ENCODE results near the gene ROPN1L. TPM values are rescaled to one million over a fixed set of nuclear protein-coding genes. Genes with fewer than 3 reads are reported as not detected.
"Not testable (repeated sequence)": the region's sequence is repeated elsewhere in the genome, so short reads cannot be mapped to it uniquely, and the experiment has no call there.

The ROPN1L gene
- total RNA-seq, 2 experiments from 2014 or later, result not detected

DNA sequence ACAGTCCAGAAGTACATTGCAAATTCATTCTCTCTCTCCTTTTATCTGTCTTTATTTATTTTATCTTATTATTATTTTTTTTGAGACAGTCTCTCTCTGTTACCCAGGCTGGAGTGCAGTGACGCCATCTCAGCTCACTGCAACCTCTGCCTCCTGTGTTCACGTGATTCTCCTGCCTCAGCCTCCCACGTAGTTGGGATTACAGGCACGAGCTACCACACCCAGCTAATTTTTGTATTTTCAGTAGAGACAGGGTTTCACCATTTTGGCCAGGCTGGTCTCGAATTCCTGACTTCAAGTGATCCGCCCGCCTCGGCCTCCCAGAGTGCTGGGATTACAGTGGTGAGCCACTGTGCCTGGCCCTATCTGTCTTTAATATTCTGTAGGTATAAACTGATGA lies 72.9 kb downstream of the ROPN1L start:
- DNase-seq; CTCF ChIA-PET; H3K36me3 Mint-ChIP-seq; H3K27ac Mint-ChIP-seq; H3K4me1 Mint-ChIP-seq (ENCODE audit: low read depth); H3K9me3 Mint-ChIP-seq; H3K4me3 Mint-ChIP-seq; intact Hi-C loops (cut with micrococcal nuclease); POLR2A ChIA-PET; H3K27me3 Mint-ChIP-seq: not testable (repeated sequence)

Small RNA genes within 50 kb of the gene (microRNA-seq; reads per million reads assigned to microRNA genes)
- gene MIR6131 (ENCODE audit: borderline microRNAs expressed, borderline number of aligned reads, borderline replicate concordance), result not detected

Other genes starting within 250 kb of the ROPN1L start
- 10 to 100 TPM; 17.1 to 20.1 TPM for gene ATPSCKMT, start 192.0 kb upstream of the ROPN1L start, total RNA-seq
- gene CCT5, start 191.6 kb upstream of the ROPN1L start, total RNA-seq, result 100 to 1,000 TPM; 360 to 375 TPM
- gene CMBL, start 134.0 kb upstream of the ROPN1L start, total RNA-seq, result 1 to 10 TPM; 1.2 to 1.3 TPM
- 100 to 1,000 TPM; 103 to 108 TPM for gene MARCHF6, start 88.2 kb upstream of the ROPN1L start, total RNA-seq
- gene ANKRD33B, start 122.2 kb downstream of the ROPN1L start, total RNA-seq, result 1 to 10 TPM; 9.9 to 10.0 TPM

Measured in activated CD4-positive, alpha-beta memory T cell treated with anti-CD3 and anti-CD28 coated beads for 36 hours (primary cell).